Kidney capillary endothelial cell (primary cell): ENCODE measurements around the gene SOX3.

Experiments
- DNase-seq: peaks from one replicate; pipeline ENCODE4 v3.0.0-alpha.2; 2018; ENCODE audit warnings: low spot score

The SOX3 gene

GRCh38 chrX:140495739-140496138 is 9.1 kb downstream of the SOX3 start:
- DNase-seq: no peak

- no peak for DNase-seq
Observed at GRCh38 chrX:140492066-140492994, 12.5 kb downstream of the SOX3 start.

GRCh38 chrX:140480765-140481164 is 24.1 kb downstream of the SOX3 start:
- no peak for DNase-seq

- no peak for DNase-seq
Observed at GRCh38 chrX:140477987-140478386, 26.9 kb downstream of the SOX3 start.

GRCh38 chrX:140475025-140475424 is 29.8 kb downstream of the SOX3 start:
- no peak for DNase-seq

GRCh38 chrX:140467211-140467610 is 37.7 kb downstream of the SOX3 start:
- no peak for DNase-seq
